HG02759 (cell line): ENCODE measurements around the gene TBC1D2.
A peak's percentile ranks its signal among the peaks of the same experiment; 100 is the strongest.
"Not testable (repeated sequence)": the region's sequence is repeated elsewhere in the genome, so short reads cannot be mapped to it uniquely, and the experiment has no call there.

ENCODE experiments used
- ATAC-seq: cut with Tn5 transposase; IDR thresholded peaks from one replicate; pipeline ENCODE4 v1.9.1; 2021; ENCODE audit warnings: mild to moderate bottlenecking, moderate library complexity; ENCODE audit not compliant: unreplicated experiment

TBC1D2 gene

GRCh38 chr9:98271479-98271878 lies 16.0 kb upstream of the TBC1D2 start:
- ATAC-seq: no peak

- not testable (repeated sequence) for ATAC-seq
Observed at GRCh38 chr9:98270284-98270683, 14.8 kb upstream of the TBC1D2 start.

DNA sequence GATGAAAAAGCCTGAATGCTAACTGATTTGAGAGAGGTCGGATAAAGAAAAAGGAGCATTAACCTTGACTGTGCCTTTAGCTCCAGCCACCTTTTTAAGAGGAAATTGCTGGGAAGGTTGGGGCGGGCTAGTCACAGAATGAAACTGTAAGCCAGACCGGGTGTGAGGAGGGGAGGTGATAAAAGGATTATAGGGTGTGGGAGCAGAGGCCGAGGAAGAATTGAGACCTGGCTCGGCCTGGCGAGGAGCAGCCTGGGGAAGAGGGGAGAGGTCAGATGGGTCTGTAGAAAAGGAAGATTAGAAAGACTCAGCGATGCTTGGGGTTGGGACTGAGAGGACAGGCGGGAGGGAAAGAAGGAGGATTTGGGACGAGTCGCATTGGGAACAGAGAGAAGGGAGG lies 14.2 kb upstream of the TBC1D2 start:
- ATAC-seq: not testable (repeated sequence)

GRCh38 chr9:98267556-98267955 lies 12.1 kb upstream of the TBC1D2 start:
- ATAC-seq: not testable (repeated sequence)

DNA sequence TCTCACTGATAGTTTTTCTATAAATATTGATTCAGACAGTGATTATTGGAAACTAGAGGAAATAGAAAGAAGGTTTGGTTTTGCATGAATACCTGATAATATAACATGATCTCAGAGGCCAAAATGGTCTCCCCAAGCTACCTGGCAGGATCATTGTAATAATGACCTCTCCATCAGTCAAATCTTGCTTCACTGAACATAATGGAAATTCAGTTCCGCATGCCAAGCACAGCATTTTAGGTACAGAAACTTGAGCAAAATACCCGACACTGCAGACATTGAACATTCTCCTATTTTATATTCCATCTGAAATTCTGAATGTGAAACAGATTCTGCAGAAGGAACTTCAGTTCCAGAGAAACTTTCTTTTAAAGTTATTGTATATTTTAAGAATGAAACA lies 9.1 kb upstream of the TBC1D2 start:
- ATAC-seq: no peak

GRCh38 chr9:98263482-98264357 lies 8.3 kb upstream of the TBC1D2 start:
- peak; percentile 81 for ATAC-seq

DNA sequence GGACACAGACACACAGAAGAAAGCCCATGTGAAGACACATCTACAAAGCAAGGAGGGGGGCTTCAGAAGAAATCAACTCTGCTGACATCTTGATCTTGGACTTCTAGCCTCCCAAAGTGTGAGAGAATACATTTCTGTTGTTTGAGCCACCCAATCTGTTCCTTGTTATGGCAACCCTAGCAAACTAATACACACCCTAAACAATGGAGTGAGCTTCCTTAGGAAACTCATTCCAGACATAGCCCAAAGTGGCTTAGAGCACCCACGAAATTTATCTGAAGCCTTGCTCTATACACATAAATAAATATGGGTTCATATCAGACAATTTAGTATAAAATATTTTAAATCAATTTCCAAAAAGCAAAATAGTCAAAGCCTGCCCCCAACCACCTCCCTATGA lies 7.6 kb upstream of the TBC1D2 start:
- ATAC-seq: no peak

GRCh38 chr9:98262056-98262455 lies 6.6 kb upstream of the TBC1D2 start:
- no peak for ATAC-seq

- no peak for ATAC-seq
Observed at GRCh38 chr9:98260635-98261034, 5.2 kb upstream of the TBC1D2 start.

- no peak for ATAC-seq
Observed at GRCh38 chr9:98259791-98260190, 4.3 kb upstream of the TBC1D2 start.

- ATAC-seq: no peak
Observed at GRCh38 chr9:98256756-98257155, 1.3 kb upstream of the TBC1D2 start.

DNA sequence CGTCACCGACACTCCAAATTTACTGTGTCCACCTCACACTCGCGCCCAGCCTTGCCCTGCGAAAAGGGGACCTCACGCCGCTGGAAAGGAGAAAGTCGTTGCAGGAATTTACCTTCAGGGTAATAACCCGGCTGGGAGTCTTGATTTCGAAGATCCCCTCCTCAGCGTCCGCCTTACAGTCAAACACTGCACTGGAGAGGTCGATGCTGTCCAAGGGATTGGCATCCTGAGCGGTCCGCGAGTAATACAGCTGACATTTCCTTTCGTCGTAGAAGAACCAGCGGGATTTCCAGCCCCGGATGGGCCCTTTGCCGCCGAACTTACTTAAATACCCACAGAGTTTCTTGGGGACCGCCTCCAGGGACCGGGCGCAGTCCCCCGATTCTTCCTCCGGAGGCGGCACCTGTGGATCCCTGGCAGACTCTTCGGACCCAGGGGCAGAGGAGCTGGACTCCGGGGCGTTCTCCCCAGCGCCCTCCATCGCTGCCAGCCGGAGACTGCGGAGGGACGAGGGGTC lies 330 bp downstream of the TBC1D2 start:
- ATAC-seq: peak; percentile 24

DNA sequence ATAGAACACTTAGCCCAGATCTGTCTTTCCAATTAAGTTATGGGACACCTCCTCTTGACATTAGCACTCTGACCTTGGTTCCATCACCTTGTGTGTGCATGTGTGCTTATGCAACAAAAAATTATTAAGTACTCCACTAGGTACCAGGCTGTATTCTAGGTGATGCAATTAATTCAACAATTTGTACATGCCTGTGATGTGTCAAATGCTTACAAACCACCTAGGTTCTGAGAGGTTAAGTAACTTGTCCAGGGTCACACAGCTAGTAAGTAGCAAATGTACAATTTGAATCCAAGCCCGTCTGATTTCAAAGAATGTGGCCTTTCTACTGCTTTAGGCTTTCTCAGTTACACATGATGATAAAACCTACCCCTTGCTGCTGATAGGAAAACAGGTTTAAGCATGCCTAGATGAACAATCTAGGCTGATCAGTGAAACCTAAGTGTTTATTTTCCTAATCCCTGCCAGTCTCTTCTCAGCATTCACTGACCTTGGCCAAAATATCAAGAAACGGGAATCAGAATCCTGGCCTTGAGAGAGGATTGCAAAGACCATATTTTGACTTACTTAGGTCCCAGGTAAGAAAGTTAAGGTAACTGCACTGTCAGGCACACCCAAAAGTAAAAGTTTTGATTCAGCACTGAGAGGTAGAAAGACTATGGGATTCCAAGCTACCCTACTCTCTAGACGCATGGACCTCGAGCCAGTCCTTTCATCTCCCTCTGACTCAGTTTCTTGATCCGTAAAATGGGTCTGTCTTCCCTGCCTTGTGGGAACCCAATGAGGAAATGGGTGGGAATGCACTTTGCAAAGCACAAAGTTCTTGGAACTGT lies 1.0 kb downstream of the TBC1D2 start:
- ATAC-seq: no peak

DNA sequence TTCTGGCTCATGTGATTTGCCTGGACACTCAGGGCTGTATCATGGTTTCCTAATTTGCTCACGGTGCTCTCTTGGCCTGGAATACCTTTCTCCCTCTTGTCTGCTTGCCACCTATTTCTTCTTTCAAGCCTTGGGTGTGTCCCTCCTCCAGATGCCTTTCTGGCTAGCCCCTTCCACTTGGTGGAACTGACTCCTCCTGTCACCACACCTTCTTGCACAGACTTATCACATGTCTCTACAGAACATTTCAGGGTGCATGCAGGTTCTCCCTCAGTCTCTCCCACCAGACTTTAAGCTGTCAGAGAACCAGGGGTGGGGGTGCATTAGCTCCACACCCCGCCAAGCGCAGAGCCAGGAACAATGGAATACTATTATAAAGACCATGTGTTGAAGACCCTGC lies 1.9 kb downstream of the TBC1D2 start:
- no peak for ATAC-seq

DNA sequence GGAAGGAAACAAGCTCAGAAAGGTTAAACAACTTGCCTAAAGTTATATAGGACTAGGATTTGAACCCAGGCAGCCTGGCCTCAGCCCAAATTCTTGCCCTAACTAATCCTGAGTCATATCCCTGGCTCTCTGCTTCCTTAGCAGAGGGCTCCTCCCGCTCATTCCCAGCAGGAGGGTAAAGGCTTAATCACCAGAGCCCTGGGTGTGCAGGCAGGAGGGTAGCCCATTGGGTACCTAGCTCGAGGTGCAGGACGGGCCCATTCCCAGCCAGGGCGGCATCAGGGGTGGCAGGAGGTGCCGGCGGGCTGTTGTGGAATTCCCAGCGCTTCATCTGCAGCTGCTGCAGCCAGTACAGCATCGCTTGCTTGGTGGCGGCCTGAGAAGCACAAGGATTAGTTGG lies 3.9 kb downstream of the TBC1D2 start:
- no peak for ATAC-seq

- ATAC-seq: no peak
Observed at GRCh38 chr9:98249771-98250170, 5.7 kb downstream of the TBC1D2 start.

GRCh38 chr9:98248737-98249474 lies 6.5 kb downstream of the TBC1D2 start:
- no peak for ATAC-seq

GRCh38 chr9:98247831-98248657 lies 7.4 kb downstream of the TBC1D2 start:
- ATAC-seq: no peak

DNA sequence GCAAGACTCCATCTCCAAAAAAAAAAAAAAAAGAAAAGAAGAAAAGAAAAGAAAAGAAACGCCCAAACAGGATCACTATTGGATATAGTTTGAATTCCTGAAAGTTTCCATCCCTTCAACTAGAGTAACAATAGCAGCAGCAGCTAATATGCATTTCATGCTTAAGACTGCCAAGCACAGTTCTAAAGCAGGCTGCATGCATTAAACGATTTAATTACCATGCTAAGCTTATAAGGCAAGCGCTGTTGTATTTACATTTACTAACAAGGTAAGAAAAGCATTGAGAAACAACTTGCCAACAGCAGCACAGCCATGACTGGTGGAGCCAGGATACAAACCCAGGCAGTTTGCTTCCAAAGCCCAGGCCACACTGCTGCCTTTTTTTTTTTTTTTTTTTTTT lies 13.0 kb downstream of the TBC1D2 start:
- no peak for ATAC-seq
